AG20443 (cell line): ENCODE measurements around the gene ARF1.

ENCODE experiments used
- DNase-seq: peaks from one replicate; pipeline ENCODE4 v3.0.0; 2012; ENCODE audit warnings: low spot score, mixed read lengths

ARF1 gene

DNA sequence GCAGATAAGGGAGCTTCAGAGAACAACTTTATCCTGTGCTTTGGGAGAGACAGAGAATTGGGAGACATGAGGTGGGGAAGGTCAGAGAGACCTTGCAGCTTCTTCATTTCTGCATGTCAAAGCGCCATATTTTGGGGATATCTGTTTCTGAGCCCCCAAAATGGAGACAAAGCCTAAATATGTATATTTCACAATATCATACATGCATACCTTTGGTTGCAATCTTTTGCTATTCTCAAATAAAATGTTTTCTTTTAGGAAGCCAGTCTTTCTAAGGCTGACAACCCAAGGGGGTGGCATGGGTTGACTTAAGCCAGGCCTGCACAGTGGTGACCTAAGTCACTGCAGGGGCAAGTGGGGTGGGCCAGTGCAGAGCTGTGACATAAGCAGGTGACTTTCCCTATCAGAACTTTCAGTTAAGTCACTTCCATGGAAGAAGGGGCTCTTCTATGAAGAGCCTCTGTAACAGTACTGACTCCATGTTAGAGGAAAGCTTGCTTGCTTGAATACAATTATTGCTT lies 40.5 kb downstream of the ARF1 start:
- no peak for DNase-seq

DNA sequence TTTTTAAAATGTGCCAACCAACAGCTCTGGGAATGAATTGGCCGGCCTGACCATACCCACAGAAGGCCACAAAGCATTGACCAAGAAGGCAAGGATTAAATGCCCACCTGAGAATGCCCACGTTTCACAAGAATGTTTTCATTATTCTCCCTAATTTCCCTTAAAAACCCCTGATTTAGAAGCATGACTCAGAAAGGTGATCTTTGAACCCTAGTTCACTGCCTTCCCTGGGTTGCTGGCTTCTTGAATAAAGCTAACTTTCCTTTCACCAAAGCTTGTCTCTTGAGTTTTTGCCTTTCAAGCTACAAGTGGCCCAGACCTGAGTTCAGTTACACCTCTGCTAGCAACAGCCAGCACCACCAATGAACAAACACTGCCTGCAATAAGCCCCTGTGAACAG lies 41.0 kb downstream of the ARF1 start:
- no peak for DNase-seq

DNA sequence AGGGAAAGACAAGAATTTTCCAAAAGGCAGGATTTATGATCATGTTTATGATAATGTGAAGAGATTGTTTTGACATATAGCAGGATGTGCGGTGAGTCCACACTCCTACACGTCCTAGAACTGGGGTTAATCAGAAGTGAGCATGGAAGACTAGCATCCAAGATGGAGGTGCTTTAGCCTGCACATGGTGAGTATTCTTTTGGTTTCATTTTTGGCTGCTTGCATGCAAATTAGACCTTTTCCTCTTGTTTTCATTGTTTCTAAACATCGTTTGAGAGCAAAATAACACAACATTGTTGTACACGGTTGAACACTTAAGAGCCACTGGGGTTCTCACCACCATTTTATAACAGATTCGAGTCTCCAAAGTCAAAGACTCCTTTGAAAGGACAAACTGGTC lies 42.7 kb downstream of the ARF1 start:
- no peak for DNase-seq

DNA sequence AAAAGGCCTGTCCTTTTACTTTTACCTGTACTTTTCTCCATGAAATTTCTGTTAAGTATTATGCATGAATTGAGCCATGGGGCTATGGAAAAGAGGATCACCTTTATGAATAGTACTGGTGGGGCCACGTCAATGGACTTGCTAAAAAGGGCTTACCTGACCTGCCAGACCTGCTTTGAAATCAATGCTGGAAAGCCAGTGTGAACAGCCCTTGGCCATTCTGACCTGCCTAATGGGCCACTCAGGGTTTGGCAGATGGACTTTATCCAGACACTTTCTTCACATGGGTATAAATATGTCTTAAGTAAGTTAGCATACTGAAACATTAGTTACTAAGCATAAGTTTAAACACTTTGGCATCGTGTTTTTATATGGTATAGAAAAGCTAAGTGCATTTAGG lies 49.3 kb downstream of the ARF1 start:
- no peak for DNase-seq

DNA sequence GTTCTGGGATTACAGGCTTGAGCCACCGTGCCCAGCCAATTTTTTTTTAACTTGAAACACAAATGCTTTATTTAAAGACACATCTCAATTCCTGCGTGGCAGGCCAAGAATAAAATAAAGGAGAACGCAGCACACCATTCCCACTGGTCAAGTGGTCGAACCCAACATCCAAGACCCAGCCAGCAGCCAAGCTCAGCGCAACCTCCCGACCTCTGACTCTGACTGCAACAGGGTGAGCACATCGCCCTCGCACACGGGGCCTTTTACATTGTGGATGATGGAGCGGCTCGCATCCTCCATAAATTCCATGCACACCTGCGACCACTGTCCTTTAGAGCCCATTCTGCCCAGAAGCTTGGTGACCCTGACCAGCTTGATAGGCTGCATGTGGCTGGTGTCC lies 52.1 kb downstream of the ARF1 start:
- no peak for DNase-seq

DNA sequence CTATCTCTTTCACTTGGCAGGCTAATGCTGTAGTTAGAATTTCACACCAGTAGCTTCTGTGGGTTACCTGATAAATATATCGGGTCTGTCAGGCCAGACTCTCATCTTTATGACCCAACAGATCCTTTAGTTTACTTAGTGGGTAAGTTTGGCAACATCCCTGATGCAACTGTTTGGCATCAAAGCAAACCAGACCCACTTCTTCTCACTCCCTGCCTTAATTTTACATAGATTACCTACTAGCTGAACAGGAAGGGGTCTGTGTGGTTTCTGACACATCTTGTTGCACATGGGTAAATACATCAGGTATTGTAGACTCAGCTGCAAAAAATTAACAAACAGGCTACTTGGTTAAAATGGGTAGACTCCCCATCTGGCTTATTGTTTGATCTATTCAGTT lies 54.4 kb downstream of the ARF1 start:
- no peak for DNase-seq

DNA sequence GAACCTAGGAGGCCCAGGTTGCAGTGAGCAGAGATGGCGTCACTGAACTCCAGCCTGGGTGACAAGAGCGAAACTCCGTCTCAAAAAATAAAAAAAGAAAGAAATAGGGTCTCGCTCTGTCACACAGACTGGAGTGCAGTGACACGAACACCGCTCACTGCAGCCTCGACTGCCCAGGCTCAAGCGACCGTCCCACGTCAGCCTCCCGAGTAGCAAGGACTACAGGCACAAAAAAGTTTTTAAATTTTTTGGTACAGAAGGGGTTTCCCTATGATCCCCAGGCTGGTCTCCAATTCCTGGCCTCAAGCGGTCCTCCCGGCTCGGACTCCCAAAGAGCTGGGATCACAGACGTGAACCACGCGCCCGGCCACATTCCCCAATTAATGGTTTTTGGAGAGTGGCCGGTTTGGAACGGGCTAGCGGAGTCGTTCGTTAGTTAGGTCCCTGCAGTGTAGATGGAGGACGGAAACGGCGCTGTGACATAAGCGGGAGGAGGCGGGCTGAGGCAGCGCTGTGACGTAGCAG lies 57.0 kb downstream of the ARF1 start:
- DNase-seq, result no peak

DNA sequence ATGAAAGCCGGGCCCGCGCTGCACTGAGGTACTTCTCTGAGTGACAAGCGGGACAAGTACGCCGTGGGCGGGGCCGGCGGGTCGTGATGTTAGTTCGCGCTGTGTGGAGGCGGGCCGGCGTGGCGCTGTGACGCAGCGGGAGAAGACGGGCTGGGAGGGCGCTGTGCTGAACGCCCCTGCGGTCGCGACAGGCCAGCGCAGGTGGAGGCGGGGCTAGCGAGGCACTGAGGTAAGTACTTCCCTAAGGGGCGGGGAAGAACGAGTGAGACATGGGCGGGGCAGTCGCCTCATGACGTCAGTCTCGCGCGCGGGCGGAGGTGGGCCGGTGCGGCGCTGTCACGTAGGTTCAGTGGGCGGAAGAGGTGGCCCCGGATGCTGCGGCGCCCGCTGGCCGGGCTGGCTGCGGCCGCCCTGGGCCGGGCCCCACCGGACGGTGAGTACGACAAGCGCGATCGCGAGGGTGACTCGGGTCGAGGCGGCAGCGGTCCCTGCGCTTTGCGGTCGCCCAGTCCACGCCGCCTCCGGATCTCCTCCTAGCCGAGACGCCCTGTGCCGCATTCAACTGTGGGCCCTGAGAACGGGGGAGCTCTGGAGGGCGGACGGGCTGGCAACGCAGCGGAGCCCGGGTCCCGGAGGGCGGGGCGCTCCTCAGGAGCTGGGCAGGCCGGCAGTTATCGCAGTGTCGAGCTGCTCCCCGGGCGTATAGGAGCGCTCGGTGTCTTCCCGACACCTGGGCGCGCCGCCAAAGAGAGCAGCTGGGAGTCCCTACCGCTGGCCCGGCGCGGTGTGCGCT lies 57.6 kb downstream of the ARF1 start, which contains the start of gene GUK1:
GUK1 (plus strand) TSS at position 349 of the 793 bp plus-strand sequence; CDS start at position 373, 24 bp downstream.
- DNase-seq, result peak; percentile 96

DNA sequence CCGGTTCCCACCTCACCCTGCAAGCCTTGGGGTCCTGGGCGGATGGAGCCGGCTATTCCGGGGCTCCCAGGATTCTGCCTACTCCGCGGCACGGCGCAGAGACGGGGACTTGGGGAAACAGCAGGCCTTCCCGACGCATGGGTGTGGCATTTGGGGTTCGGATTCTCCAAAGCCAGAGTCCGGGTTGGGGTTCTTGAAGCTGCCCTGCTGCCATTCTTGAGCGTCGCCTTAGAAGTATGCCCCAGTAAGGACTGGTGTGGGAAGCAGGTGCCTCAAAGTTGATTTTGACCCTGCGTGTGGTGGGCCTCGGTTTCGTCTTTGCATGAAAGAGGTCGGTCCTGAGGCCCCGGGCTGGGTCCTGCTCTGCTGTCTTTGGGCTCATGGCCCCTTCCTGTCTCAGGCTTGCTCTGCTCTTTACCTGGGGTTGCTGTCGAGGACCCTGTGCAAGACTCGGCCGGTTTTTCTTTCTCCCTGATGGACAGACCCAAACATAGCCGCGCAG lies 58.3 kb downstream of the ARF1 start:
- no peak for DNase-seq

DNA sequence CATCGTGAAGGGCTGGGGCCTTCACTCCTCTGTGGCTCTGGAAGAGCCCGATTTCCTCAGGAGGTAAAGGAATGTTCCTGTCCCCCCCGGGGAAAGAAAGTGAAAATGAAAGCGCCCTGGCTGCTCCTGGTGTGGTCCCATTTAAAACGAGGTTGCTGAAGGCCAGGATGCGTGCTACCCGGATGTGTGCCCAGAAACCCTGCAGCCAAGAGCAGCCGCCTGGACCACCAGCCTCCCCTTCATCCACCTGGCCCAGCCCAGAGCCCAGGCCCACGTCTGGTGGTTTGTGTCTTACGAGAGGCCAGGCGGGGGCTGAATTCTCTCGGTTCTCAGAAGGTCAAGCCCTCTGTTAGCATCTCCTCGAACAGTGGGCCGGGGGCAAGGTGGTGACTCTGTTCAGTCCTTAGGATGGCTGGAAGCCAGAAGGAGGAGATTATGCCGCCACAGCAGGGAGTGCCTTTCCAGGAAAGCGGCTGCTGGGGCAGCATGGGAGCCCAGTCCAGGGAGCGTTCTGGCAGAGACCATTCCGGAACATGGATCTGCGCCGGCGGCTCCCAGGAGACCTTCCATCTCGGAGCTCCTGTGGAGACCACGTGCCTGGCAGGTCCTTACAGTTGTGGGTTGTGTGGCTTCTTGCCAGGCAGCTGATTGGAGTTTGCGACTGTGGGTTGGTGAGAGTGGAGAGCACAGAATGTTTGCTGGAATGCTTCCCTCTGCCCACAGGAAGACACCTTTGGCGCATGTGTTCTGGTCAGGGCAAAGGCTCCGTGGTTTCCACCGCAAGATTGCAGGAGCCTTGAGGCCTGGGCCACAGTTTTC lies 58.9 kb downstream of the ARF1 start:
- no peak for DNase-seq

DNA sequence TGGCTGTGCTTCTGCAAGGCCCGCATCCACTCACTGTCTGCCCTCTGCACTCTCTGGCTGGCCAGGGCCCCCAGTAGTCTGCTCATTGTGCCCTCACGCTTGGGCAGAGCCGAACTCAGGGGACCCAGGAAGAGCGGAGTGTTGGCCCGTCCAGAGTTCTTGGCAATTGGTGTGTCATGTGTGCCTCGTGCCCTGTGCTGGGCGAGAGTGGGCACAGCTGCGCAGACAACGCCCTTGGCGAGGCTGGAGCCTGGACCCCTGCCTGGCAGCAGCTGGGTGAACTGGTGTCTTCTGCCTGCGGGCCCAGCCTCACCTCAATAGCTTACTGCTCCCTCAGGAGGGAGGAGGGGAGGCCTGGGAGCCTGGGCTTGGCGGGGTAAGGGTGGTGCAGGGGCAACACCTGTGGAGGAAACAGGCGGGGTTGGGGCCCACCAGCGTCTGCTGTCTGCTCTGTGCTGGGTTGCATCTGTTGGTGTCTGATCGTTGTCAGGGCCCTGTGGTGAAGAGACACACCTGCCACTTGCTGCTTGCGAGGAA lies 59.7 kb downstream of the ARF1 start:
- DNase-seq, result no peak

DNA sequence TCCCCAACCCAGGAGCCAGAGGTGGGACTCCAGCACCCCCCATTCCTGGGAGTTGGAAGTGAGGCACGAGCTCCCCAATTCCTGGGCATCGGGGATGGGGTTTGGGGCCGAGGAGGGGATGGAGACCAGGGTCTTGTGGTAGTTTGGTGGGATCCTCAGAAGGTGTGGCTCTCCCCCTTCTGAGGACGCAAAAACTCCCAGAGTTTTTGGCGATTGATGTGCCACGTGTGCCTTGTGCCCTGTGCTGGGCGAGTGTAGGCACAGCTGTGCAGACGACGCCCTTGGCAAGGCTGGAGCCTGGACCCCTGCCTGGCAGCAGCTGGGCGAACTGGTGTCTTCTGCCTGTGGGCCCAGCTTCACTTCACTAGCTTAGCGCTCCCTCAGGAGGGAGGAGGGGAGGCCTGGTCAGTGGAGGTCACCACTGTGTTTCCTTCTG lies 60.2 kb downstream of the ARF1 start:
- DNase-seq, result no peak

DNA sequence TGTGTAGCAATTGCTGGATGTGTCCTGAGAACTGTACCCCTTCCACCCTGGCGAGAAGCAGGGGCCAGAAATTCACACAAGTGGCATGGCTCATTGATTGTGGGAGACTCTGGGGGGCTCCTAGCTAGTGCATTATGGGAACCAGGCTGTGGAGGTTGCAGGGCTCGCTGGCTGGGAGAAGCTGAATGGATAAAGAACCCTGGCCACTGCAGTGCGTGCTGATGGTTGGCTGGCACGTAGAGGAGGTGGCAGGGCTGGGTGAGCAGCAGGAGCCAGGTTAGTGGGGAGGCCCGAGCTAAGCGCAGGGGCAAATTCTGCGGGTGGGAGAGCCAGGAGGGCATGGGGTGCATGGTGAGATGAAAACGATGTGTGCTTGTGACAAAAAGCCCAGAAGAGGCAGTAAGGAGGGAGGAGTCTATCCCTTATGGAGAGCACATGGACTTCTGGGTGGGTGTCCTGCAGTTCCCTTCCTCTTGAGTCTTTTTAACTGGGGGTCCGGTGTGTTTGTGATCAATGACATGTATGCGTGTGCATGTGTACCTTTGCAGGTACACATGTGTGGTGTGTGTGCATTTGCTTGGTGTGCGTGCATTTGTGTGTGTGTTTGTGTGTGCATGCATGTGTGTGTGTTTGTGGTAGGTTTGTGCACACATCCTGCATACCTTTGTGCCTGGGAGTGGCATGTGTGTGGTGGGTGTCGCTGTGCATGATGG lies 61.1 kb downstream of the ARF1 start:
- DNase-seq, result no peak

DNA sequence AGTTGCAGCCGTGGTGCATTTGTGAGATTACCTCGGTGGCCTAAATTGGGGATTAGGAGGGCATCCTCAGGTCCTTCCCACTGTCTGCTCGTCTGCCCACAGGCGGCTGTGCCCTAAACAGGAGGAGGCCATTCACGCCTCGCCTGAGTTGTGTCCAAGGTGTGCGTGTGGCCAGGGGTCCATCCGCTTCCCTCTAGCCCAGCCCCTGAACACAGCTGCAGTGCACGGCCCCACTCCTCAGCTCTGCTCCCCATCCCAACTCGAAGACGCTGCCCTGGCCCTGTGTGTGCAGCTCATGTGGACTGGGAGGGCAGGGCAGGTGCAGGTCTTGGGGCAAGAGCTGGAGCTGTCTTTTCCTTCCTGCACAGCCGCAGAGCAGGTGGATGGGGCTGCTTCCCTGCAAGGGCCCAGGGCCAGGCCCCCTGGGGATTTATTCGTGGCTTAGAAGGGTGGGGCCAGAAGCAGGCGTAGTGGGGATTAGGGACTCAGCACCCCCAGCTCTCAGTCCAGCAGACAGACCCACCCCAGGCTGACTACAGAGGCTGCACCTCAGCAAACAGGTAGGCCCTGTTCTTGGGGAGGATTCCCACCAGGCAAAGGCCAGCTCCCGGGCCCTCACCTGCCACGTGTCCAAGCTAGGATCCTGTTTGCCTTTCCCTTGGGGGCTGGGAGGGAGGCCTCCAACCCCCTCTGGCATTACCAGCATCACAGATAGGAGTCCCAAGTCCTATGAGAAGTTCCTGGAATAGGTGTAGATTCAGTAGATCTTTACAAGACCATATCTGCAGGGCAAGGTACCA lies 61.9 kb downstream of the ARF1 start:
- no peak for DNase-seq

DNA sequence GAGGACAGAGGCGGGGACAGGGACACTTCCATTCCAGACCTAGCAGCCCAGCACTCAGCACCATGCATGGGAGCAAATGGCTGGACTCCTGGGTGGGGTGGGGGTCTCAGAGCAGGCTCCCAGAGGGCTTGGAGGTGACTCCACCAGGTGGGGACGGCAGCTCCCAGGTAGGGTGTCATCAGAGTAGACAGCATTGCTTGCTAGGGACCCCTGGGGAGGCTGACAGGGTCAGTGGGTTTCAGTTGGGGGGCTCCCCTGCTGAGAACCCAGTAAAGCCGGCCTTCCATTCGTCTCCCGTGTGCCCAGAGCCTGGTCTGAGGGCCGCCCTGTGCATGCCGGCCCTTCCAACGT lies 62.5 kb downstream of the ARF1 start:
- no peak for DNase-seq

DNA sequence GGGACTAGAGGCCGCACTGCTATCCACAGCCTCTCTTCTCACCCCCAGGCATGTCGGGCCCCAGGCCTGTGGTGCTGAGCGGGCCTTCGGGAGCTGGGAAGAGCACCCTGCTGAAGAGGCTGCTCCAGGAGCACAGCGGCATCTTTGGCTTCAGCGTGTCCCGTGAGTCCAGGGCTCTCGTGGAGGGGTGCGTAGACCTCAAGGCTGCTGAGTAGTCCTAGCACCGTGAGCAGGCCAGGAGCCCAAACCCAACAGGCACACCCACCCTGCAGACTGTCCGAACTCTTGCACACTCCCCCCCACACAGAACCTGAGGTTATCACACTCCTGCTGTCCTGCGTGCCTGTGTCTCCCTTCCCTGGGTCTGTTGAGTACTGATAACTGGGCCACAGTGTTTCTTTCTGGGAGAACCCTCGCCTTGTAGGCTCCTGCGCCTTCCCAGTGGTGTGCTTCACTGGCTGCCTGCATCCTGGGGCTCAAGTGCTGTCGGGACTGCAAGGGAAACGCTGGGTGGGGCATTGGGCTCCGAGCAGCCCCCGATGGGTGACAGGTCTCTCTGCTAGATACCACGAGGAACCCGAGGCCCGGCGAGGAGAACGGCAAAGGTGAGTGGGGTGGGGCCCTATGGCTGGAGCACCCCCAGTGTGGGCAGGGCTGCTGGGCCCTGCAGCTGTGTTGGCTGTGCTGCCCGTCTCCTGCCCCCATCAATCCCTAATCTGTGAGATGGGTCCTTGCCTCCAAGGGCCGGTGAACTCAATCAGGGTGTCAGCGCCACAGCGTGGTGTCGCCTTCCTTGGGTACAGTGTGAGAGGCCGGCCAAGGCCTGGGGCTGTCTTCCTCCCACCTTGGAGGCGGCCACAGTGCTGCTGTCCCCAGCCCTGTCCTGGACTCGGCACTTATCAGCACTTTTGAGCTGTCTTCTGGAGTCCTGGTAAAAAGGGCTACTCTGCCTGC lies 63.2 kb downstream of the ARF1 start:
- no peak for DNase-seq

DNA sequence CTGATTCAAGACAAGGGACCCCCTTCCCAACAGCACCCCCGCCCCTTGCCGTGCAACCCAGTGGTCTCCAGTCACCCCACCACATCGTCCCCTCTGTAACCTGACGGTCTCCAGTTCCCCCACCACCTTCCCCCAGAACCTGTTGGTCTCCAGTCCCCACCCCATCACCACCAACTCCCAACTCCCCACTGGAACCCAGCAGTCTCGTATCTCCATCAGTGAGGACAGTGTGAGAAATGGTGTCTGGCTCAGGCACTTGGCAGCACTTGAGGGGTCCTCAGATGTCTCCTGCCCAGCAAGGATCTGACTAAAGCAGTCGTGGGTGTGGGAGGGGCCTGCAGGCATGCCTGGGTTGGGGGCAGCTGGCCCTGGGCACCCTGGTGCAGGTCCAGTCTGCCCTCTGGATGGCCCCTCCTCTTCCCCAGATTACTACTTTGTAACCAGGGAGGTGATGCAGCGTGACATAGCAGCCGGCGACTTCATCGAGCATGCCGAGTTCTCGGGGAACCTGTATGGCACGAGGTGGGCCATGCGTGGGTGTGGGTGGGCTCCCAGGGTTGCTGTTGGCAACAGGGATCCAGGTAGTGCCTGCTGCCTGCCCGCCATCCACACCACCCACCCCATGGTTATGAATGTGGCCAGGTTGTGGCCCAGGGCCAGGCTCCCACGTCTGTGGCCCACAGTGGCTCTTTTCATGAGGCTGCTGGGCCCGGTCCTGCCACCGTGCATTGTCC lies 64.1 kb downstream of the ARF1 start:
- DNase-seq, result no peak

DNA sequence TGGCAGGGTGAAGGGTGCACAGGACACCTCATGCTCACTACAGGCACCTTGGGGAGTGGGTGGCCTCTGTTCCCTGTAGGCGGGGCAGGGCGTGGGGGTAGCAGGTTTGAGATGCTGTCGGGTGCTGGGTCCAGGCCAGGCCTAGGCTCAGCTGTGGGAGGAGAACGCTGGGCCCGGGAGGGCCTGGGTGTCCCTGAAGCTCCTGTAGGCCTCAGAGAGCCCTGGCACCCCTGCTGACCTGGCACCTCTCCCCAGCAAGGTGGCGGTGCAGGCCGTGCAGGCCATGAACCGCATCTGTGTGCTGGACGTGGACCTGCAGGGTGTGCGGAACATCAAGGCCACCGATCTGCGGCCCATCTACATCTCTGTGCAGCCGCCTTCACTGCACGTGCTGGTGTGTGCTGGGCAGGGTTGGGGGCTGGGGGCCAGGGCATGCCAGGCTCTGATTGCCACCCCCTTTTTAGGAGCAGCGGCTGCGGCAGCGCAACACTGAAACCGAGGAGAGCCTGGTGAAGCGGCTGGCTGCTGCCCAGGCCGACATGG lies 64.7 kb downstream of the ARF1 start:
- no peak for DNase-seq

DNA sequence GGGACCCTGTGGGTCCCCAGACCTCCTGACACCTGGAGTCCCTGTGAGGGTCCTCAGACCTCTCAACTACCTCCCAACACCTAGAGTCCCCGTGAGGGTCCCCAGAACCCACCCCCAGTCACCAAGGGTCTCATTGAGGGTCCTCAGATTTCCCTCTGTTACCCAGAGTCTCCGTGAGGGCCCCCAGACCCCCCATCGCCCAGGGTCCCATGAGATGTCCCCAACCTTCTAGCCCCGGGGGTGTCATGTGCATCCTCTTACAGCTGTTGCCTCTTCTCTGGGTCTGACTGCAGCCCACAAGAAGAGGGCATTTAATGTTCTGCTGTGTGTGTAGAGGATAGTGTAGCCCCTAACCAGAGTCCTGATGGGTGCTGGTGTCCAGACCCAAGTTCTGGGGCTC lies 65.3 kb downstream of the ARF1 start:
- DNase-seq, result no peak
